ENCODE measurements around the gene HBEGF.

Gene HBEGF

DNA sequence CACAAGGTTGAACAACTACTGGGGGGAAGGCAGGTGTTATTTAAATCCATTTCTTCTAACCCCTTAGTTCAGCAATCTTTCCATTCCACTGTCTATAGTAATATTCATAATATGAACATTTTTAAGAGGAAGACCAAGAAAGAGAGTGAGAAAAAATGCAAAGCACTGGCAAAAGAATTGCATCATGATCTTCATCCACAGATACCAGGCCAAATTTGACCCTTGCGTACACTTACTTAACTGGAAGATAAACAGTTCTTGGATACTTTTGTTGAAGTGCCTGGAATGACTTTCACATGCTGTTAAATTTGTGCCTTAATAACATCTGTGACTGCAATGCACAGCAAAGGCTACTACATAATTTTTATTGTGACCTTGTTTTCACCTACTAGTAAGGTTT is 45.3 kb downstream of the HBEGF start:
- DNase-seq, result no peak

DNA sequence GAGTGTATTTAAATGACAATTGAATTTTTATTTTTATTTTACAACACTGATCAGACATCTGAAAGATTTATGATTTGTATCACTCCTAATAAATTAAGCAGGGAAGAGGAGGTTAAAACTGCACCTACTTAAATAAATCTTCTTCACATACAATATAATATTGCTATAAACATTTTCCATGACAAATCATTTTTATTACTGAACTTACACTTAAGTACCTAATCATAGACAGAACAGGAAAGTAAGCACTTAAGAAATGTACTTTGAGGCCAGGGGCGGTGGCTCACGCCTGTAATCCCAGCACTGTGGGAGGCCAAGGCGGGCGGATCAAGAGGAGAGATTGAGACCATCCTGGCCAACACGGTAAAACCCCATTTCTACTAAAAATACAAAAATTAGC is 47.3 kb downstream of the HBEGF start:
- DNase-seq, result no peak

DNA sequence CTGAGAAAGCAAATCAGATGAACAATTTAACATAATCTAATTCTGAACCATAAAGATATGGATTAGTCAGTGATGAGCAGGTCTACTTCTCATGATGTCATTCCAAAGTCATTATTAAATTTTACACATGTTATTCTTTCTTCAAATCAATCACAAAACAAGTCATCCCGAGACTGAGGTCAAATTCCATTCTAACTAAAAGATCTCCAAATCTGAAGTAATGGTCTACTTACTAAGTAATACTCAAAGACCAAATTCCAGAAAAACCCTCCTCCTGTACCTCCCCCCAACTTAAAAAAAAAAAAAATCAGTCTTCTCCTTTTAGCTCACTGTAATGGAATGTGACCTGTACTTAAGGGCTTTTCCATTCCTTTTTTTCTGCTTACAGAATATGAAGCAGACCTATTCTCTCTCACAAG is 48.2 kb downstream of the HBEGF start:
- peak; percentile 94 for DNase-seq

DNA sequence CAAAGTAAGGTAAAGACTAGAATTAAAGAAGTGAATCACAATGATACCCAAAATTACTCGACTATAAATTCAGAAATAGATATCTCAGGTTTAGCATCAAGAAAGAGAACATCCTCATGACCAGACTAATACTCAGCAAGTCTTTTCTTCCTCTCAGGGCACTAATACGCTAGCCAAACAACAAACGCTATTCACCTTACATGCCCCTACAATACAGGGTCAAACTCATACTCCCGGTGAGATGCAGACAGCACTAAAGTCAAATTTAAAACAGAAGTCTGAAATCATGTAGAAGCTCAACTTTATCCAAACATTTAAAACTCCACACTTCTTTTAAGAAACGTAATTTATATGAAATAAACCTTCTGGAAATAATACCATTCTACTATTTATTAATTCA is 49.1 kb downstream of the HBEGF start:
- DNase-seq, result no peak

DNA sequence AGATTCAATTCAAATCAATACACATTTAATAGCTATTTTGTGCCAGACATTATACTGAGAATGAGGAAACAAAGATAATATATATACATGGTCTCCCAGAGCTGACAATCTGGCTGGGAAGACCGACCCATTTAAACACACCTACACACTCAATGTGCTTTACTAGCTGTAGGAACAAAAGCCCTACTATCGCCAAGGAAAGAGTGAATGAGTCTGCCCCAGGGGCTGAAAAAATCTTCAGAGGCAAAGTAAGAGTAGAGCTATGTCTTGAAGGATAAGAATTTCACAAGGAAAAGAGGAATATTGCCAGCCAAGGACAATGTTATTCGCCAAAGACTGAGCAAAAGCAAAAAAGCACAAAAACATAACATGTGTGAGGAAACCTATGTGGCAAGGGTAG is 50.1 kb downstream of the HBEGF start:
- DNase-seq, result no peak

DNA sequence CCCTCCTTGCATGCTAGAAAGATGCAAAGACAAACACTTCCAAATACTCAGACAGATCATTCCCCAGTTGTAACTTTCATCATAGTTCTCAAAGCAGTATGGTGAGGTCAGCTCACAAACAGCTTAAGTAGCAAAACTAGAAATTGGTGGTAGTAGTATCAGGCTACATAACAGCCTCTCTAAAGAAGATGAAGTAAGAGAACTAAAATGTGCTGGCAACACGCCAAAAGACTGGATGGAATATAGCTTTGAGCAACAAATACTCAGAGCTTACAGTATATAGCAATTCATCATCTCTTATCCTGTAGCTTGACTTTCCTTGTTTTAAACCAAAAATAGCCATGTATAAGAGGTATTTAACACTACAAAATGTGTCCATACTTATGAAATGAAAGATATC is 51.0 kb downstream of the HBEGF start:
- DNase-seq, result peak; percentile 99

DNA sequence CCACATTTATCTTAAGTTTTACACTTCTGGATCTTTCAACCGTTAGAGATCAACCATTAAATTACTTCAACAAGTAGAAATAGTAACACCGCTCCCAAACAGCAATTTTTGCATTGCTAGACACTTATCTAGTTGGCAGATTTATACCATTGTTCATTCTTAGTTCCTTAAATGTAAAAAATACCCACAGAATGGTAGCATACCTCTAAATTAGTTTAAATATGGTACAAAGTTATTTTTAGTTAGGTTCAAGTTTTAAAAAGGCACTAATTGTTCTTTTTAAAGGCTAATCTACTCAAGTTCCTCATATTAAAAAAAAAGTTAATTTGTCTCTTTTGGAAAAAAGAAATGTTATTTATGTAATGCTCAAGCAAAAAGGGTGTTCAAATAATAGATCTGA is 51.6 kb downstream of the HBEGF start:
- no peak for DNase-seq

DNA sequence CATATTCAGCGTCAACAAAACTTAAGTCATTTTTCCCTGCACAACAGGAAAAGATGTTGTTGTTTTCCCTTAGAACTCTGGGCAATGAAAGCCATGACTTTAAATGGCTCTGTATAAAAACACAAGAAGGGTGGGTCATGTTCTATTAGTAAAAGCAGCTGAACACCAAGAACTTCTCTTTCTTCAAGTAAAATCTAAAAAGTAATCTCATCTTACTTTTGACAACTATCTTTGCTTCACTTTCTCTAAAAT is 52.6 kb downstream of the HBEGF start:
- no peak for DNase-seq

DNA sequence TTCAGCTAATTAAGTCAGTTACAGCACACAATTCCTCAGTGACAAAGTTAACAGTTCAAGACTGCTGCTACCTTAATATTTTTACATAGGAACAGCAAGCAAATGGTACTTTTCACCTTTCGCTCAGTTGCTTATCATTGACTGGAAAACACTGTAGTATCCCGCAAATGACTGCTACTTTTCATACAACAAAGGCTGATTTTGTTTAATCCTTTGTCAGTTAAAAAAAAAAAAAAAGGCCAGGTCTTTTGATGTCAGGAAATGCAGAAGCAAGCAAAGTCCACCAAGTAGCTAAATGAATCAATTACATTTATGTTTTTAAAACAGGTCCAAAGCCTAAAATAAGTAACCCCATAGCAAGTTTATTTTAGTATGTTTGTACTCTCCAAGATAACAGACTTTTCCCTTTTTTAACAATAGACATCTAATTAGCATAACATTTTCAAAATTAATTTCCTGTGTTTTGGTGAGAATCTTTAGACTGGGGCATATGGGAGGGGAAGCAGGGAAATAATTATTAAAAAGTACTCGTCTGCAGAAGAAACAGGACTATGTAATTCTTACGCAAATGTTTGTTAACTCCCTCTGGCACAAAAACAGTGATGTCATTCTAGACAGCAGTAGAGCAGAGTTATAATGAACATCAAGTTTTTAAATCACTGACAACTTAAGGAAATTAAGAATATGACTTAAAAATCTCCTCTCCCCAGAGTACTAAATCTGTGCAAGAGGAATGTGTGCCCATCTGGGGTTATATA is 53.1 kb downstream of the HBEGF start:
- peak; percentile 37 for DNase-seq

DNA sequence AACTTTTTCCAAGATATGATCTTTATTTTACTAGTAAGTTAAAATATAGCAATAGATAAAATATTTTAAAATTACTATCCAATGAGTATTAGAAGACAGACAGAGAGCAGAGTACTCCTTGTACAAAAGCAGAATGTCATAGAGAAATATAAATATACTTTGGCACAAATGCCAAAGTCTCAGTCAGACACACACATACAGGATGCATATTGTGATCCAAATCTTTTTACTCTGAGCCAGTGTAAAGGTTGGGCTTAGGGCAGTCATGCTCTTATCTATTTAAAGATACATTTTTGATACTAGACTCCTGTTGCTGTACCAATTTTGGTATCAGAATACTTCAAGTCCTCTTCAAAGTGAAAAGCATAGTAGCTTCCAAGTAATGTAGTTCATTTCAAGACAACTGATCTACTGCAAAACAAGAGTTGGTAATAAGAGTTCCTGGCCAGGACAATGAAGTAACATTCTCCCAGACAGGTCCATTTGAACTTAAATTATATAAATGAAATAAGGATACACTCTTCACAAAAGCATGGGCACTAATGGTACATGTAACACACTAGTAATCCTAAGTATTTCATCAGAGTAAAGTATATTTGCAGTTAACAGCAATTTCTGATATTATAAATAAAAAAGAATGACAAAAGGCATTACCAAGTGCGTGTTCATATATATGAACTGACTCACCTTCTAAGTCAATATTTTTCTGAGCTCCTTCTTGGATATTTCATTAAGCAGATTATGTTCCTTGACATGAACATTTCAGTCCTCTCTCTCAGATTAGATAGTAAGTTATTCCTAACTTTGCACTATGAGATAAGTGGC is 54.0 kb downstream of the HBEGF start:
- peak; percentile 81 for DNase-seq

DNA sequence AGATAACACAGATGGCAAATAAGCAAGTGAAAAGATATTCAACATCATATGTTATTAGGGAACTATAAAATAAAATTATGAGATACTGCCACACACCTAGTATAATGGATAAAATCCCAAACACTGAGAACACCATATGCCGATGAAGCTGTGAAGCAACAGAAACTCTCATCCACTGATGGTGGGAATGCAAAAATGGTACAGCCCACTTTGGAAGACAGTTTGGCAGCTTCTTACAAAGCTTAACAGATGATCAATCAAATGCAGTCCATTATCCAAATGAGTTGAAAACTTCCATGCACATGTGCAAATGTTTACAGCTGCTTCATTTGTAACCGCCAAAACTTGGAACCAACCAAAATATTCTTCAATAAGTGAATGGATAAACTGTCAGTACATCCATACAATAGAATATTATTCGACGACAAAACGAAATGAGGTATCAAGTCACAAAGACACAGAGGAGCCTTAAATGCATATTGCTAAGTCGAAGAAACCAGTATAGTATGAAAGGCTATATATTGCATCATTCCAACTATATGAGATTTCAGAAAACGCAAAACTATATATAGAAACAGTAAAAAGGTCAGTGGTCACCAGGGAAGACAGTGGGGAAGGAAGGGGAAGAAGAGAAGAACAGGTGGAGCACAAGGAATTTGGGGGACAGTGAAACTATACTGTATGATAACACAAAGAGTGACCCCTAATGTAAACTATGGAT is 58.4 kb downstream of the HBEGF start:
- DNase-seq, result no peak

DNA sequence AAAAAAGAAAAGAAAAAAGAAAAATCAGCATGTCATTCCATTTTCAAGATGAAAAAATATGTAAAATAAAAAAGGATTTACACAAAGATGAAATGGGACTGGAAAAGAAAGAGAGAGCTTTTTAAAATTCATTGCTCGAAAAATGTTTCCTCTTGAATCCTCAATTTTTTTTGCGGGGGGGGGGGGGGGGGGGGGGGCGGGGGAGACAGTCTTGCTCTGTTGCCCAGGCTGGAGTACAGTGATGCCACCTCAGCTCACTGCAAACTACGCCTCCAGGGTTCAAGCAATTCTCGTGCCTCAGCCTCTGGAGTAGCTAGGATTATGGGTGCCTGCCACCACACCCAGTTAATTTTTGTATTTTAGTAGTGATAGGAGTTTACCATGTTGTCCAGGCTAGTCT is 60.0 kb downstream of the HBEGF start:
- no peak for DNase-seq

DNA sequence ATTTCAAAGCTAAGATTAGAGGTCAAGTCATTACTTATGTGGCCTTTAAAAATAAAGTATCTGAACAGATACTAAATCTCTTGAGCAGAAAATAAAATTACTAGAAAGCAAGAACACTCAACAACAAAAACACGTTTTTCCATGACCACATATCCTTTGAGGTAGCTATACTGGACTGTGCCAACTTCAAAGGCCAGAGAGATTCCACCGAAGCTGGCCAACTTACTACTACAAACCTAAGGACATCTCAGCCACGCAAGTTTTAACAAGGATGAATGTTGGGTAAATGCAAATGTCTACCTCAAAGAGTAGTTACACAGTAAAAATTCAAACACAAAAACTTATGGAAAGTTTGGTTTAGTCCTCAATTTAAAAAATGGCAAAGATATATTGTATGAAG is 62.4 kb downstream of the HBEGF start:
- DNase-seq, result no peak

Measured in fibroblast of skin of back (primary cell).